CD4-positive, alpha-beta T cell treated with Interleukin-17A for 4 hours (primary cell): ENCODE results near the gene IFNAR2.
"Not testable (repeated sequence)": the region's sequence is repeated elsewhere in the genome, so short reads cannot be mapped to it uniquely, and the experiment has no call there.

Source experiments
- DNase-seq: peaks from one replicate; pipeline ENCODE4 v3.0.0-alpha.2; 2020; ENCODE audit warnings: mixed read lengths

IFNAR2 gene

GRCh38 chr21:33217138-33217520, 12.6 kb upstream of the IFNAR2 start:
- no peak for DNase-seq

GRCh38 chr21:33219300-33219699, 10.4 kb upstream of the IFNAR2 start:
- DNase-seq, result no peak

- no peak for DNase-seq
Measured at GRCh38 chr21:33219954-33220353, 9.8 kb upstream of the IFNAR2 start.

- not testable (repeated sequence) for DNase-seq
Measured at GRCh38 chr21:33225376-33225775, 4.4 kb upstream of the IFNAR2 start.

GRCh38 chr21:33228455-33228854, 1.3 kb upstream of the IFNAR2 start:
- DNase-seq, result no peak

- DNase-seq, result no peak
Measured at GRCh38 chr21:33229099-33229783, 497 bp upstream of the IFNAR2 start.

GRCh38 chr21:33230545-33231324, 997 bp downstream of the IFNAR2 start:
- peak; percentile 60 for DNase-seq

- DNase-seq, result peak; percentile 66
Measured at GRCh38 chr21:33231526-33231925, 1.8 kb downstream of the IFNAR2 start.

- DNase-seq, result peak; percentile 34
Measured at GRCh38 chr21:33232291-33233034, 2.7 kb downstream of the IFNAR2 start.

- no peak for DNase-seq
Measured at GRCh38 chr21:33234635-33235520, 5.1 kb downstream of the IFNAR2 start.

- no peak for DNase-seq
Measured at GRCh38 chr21:33236013-33236686, 6.4 kb downstream of the IFNAR2 start.

- no peak for DNase-seq
Measured at GRCh38 chr21:33236766-33237165, 7.0 kb downstream of the IFNAR2 start.

GRCh38 chr21:33237486-33237885, 7.7 kb downstream of the IFNAR2 start:
- no peak for DNase-seq

GRCh38 chr21:33238146-33238545, 8.4 kb downstream of the IFNAR2 start:
- DNase-seq, result peak; percentile 35

GRCh38 chr21:33238565-33239255, 9.0 kb downstream of the IFNAR2 start:
- no peak for DNase-seq

GRCh38 chr21:33239559-33240127, 9.9 kb downstream of the IFNAR2 start:
- not testable (repeated sequence) for DNase-seq

GRCh38 chr21:33240404-33240803, 10.7 kb downstream of the IFNAR2 start:
- no peak for DNase-seq

GRCh38 chr21:33241846-33242245, 12.1 kb downstream of the IFNAR2 start:
- DNase-seq, result peak; percentile 56

- not testable (repeated sequence) for DNase-seq
Measured at GRCh38 chr21:33242846-33243245, 13.1 kb downstream of the IFNAR2 start.

- DNase-seq, result no peak
Measured at GRCh38 chr21:33244082-33244778, 14.5 kb downstream of the IFNAR2 start.
